A673 (cell line): Measurements from ENCODE around the gene MYCN. TPM values are rescaled to one million over a fixed set of nuclear protein-coding genes. Genes with fewer than 3 reads are reported as not detected.

ENCODE experiments used
- Bru-seq: library from RNA; stranded (reverse); fragments of 400-500 nt; gene quantifications from one replicate; lab custom pipeline; 2021; lab: Mats Ljungman, UMichigan
- BruChase-seq, 2 experiments: library from RNA; stranded (reverse); fragments of 400-500 nt; gene quantifications; one replicate each; lab custom pipeline; 2021; lab: Mats Ljungman, UMichigan
- BruUV-seq: library from RNA; stranded (reverse); fragments of 400-500 nt; replicated peaks from 2 replicates; lab custom pipeline; 2021; lab: Mats Ljungman, UMichigan
- CTCF ChIA-PET: fragments of 300-600 bp; sonication (Branson Sonifier 250); formaldehyde crosslinking; loops from one replicate; lab custom pipeline; 2022; ENCODE audit warnings: antibody characterized with exemption; lab: Charles Lee
- POLR2A ChIA-PET: fragments of 300-600 bp; sonication (Branson Sonifier 250); formaldehyde crosslinking; loops from one replicate; lab custom pipeline; 2022; ENCODE audit warnings: antibody characterized with exemption; ENCODE audit not compliant: low non-redundant PET; lab: Charles Lee
- DNase-seq: peaks from one replicate; pipeline ENCODE4 v3.0.0-alpha.2; 2015; ENCODE audit warnings: low spot score
- H3K27ac ChIP-seq: fragments of 200-600 bp; sonication (generic); 2 replicates; pipeline ENCODE4 v1.5.1; 2016; ENCODE audit warnings: mixed run types, low read depth, mild to moderate bottlenecking, mixed read lengths, antibody characterized with exemption, low read length; ENCODE audit not compliant: poor library complexity, severe bottlenecking
- H3K27me3 ChIP-seq: fragments of 200-600 bp; sonication (generic); replicated peaks from 2 replicates; pipeline ENCODE4 v1.6.1; 2017; ENCODE audit warnings: mixed run types, low read depth, mild to moderate bottlenecking, mixed read lengths, antibody characterized with exemption, low read length; ENCODE audit not compliant: insufficient read depth, poor library complexity
- H3K36me3 ChIP-seq: fragments of 200-600 bp; sonication (generic); 2 replicates; pipeline ENCODE4 v1.6.1; 2016; ENCODE audit warnings: mixed run types, mild to moderate bottlenecking, mixed read lengths, antibody characterized with exemption, low read length; ENCODE audit not compliant: insufficient read depth, poor library complexity, severe bottlenecking
- H3K4me1 ChIP-seq: fragments of 200-600 bp; sonication (generic); 2 replicates; pipeline ENCODE4 v1.6.1; 2017; ENCODE audit warnings: mixed run types, mild to moderate bottlenecking, mixed read lengths, antibody characterized with exemption, low read length; ENCODE audit not compliant: insufficient read depth, poor library complexity, severe bottlenecking
- H3K4me3 ChIP-seq: fragments of 200-600 bp; sonication (generic); 2 replicates; pipeline ENCODE4 v1.5.1; 2016; ENCODE audit warnings: low read depth, mixed run types, mild to moderate bottlenecking, mixed read lengths, low read length; ENCODE audit not compliant: poor library complexity, severe bottlenecking
- H3K9me3 ChIP-seq: fragments of 200-600 bp; sonication (generic); 2 replicates; pipeline ENCODE4 v1.6.1; 2016; ENCODE audit warnings: mixed run types, low read depth, mild to moderate bottlenecking, mixed read lengths, antibody characterized with exemption, low read length; ENCODE audit not compliant: poor library complexity, severe bottlenecking
- CTCF ChIP-seq: fragments of 300-800, 200-600 bp; sonication (generic); conservative IDR thresholded peaks from 2 replicates; pipeline ENCODE4 v1.5.1; 2017; ENCODE audit warnings: low read depth, mild to moderate bottlenecking, antibody characterized with exemption, low read length, moderate library complexity, mixed read lengths
- EZH2 ChIP-seq: fragments of 200-600 bp; sonication (generic); IDR thresholded peaks from 2 replicates; pipeline ENCODE4 v1.6.1; 2017; ENCODE audit warnings: borderline replicate concordance, low read depth, mild to moderate bottlenecking, mixed read lengths, antibody characterized with exemption, low read length; ENCODE audit not compliant: poor library complexity, severe bottlenecking
- intact Hi-C: fragments of 100-400 bp; cut with micrococcal nuclease; formaldehyde crosslinking; loops from one replicate; pipeline ENCODE4 v1.10.0; 2022; ENCODE audit not compliant: unreplicated experiment
- long read RNA-seq: library from polyadenylated mRNA; stranded (forward); transcript quantifications from one replicate; pipeline ENCODE4 v2.0.0, GENCODE V29; 2022
- total RNA-seq: library from RNA; stranded (reverse); gene quantifications from 2 replicates; pipeline ENCODE4 v1.2.3, GENCODE V29; 2021

MYCN gene
- total RNA-seq (2.8 and 3.4 TPM in 2 replicates), Bru-seq, nascent RNA (percentile 54 among the genes with signal in this experiment), BruChase-seq, experiment 1, labeled RNA remaining after a 2-hour chase (percentile 44 among the genes with signal in this experiment), BruChase-seq, experiment 2, labeled RNA remaining after a 6-hour chase (percentile 38 among the genes with signal in this experiment)
- long read RNA-seq, transcript MYCN-201 (3 exons, 2,602 nt) = major isoform, 8 of 12 reads
- long read RNA-seq, partial matches to known transcripts = 3 of 12 reads
- long read RNA-seq, other reads (novel, unspliced or antisense) = 1 of 12 reads

GRCh38 chr2:15939854-15940660, at the start of gene MYCN:
MYCN (plus strand) TSS chr2:15940550; CDS start chr2:15942065, 1,515 bp downstream.
- intact Hi-C loops = loop anchor here (1.0 to 10.0 kb wide), 7 partner anchors 285 to 817 kb away; no protein-coding TSS in a partner anchor
- Histone ChIP-seq H3K27me3 (no peaks in the 10 kb centered on the region), H3K4me1 (peaks cover 19% of the 10 kb centered on the region), H3K9me3 (no peaks in the 10 kb centered on the region), H3K36me3 (no peaks in the 10 kb centered on the region), H3K4me3 (peak within 1 kb of the TSS; percentile 60), H3K27ac (no peak within 1 kb of the TSS)
- ChIA-PET CTCF (interaction anchor here (0.6 to 1.5 kb wide), 4 partner anchors 342 to 669 kb away, joined by 3 to 36 read pairs (median 5); no protein-coding TSS in a partner anchor), POLR2A (no interaction called here)
- no TSS peak for BruUV-seq
- DNase-seq = peak; percentile 95
- peak; percentile 89; the same call in 1 of the 2 replicates for TF ChIP-seq CTCF
- TF ChIP-seq EZH2 = no peak

GRCh38 chr2:15890936-15891905, 49.1 kb upstream of the MYCN start:
- TF ChIP-seq EZH2 (no peak), CTCF (no peak)
- ChIA-PET CTCF (no interaction called here), POLR2A (interaction anchor here (0.6 kb wide), 2 partner anchors 126 to 149 kb away, joined by 3 read pairs; no protein-coding TSS in a partner anchor)
- no peak for DNase-seq
- H3K4me3 ChIP-seq = no peak overlapping the region
- H3K27ac ChIP-seq = no peak overlapping the region
- no peaks in the 10 kb centered on the region for H3K9me3 ChIP-seq
- no peaks in the 10 kb centered on the region for H3K36me3 ChIP-seq
- intact Hi-C loops = no loop called here
- H3K4me1 ChIP-seq = peaks cover 16% of the 10 kb centered on the region
- no peaks in the 10 kb centered on the region for H3K27me3 ChIP-seq
- no TSS peak for BruUV-seq
